Lung (tissue), 12 donors: ENCODE measurements around the gene LAMA1. TPM values are rescaled to one million over a fixed set of nuclear protein-coding genes. Genes with fewer than 3 reads are reported as not detected.

ENCODE experiments used
- ATAC-seq: fragments of 200-7000 bp; cut with Tn5 transposase; one replicate; pipeline ENCODE4 v1.9.1; 2020; ENCODE audit warnings: moderate number of reproducible peaks; ENCODE audit not compliant: insufficient read depth, low FRiP score
- DNase-seq, 3 donors: peaks; one replicate each; pipeline ENCODE4 v3.0.0-alpha.2; 2013 to 2017
- H3K27ac ChIP-seq, 2 donors: one replicate each; pipeline ENCODE4 v1.5.1; 2013; ENCODE audit warnings: mild to moderate bottlenecking in 2 of 2, moderate library complexity in 2 of 2, control low read depth in 1 of 2, inconsistent platforms in 1 of 2, low read depth in 1 of 2, low read length in 1 of 2
- H3K27me3 ChIP-seq, 3 donors: one replicate each; pipeline ENCODE4 v1.5.1; 2013; ENCODE audit warnings: low read length in 2 of 3; ENCODE audit not compliant: control insufficient read depth in 3 of 3, insufficient read depth in 3 of 3
- H3K36me3 ChIP-seq, 4 donors: one replicate each; pipeline ENCODE4 v1.5.1; 2013; ENCODE audit warnings: low read length in 4 of 4, mild to moderate bottlenecking in 1 of 4, moderate library complexity in 1 of 4; ENCODE audit not compliant: control insufficient read depth in 4 of 4, insufficient read depth in 4 of 4
- H3K4me1 ChIP-seq, 5 donors: one replicate each; pipeline ENCODE4 v1.5.1; 2013; ENCODE audit warnings: low read length in 5 of 5, mild to moderate bottlenecking in 2 of 5, moderate library complexity in 1 of 5; ENCODE audit not compliant: control insufficient read depth in 5 of 5, insufficient read depth in 5 of 5
- H3K4me3 ChIP-seq: one replicate; pipeline ENCODE4 v1.5.1; 2013; ENCODE audit warnings: mild to moderate bottlenecking, control low read depth, moderate library complexity
- H3K9ac ChIP-seq, 2 donors: one replicate each; pipeline ENCODE4 v1.5.1; 2013; ENCODE audit warnings: low read length in 2 of 2, control low read depth in 1 of 2; ENCODE audit not compliant: insufficient read depth in 1 of 2
- H3K9me3 ChIP-seq, 4 donors: one replicate each; pipeline ENCODE4 v1.5.1; 2013; ENCODE audit warnings: low read length in 3 of 4, mild to moderate bottlenecking in 1 of 4, moderate library complexity in 1 of 4; ENCODE audit not compliant: control insufficient read depth in 4 of 4, insufficient read depth in 3 of 4
- CTCF ChIP-seq: IDR thresholded peaks from 2 replicates; pipeline ENCODE4 v1.5.1; 2012; ENCODE audit warnings: mild to moderate bottlenecking; ENCODE audit errors: control extremely low read depth, extremely low read depth
- WGBS, 2 donors: extraction: QIAGEN DNeasy Blood & Tissue Kit; methylation state at CpG; one replicate each; pipeline ENCODE4 v1.1.7; 2013; 5-methylcytosine and 5-hydroxymethylcytosine counted together
- polyA plus RNA-seq, 2 donors: library from polyadenylated mRNA; stranded (reverse); fragments of 200-250 nt; gene quantifications; one replicate each; pipeline ENCODE4 v1.2.1, GENCODE V29; 2013
- total RNA-seq, 2 donors: library from RNA; depleted of rRNA in 1 of 2; stranded (reverse); fragments of >200 nt in 1 of 2; gene quantifications; one replicate each; pipeline ENCODE4 v1.2.1, GENCODE V29; 2014 to 2021
- donor health status: control.
- donor health status: control.
- donor health status: Bipolar disorder and iron deficiency.
- donor health status: healthy.
- donor health status: DM: yes; HTN: yes; CAD: no.

Gene LAMA1
- total and polyA plus RNA-seq, 4 donors, result 0.66 to 2.8 (median 1.7) TPM

- WGBS, 2 donors, result 90 to 93% methylated on average over 5 of the region's 5 CpGs
- H3K9ac ChIP-seq, result no peak overlapping the region
- no peak for TF ChIP-seq CTCF
- H3K36me3 ChIP-seq, result no peaks in the 10 kb centered on the region
- no peak overlapping the region for H3K4me3 ChIP-seq
- H3K9me3 ChIP-seq, result peaks cover 0 to 2% (median 0%) of the 10 kb centered on the region in 4 donors
- no peak for ATAC-seq
- DNase-seq, result no peak
- no peaks in the 10 kb centered on the region for H3K27me3 ChIP-seq
- H3K27ac ChIP-seq, result no peak overlapping the region
- no peaks in the 10 kb centered on the region for H3K4me1 ChIP-seq
Measured at GRCh38 chr18:7017013-7017412, 100.6 kb downstream of the LAMA1 start.

GRCh38 chr18:7011142-7011541 lies 106.5 kb downstream of the LAMA1 start:
- Histone ChIP-seq H3K4me3 (no peak overlapping the region), H3K36me3 (no peaks in the 10 kb centered on the region), H3K27me3 (no peaks in the 10 kb centered on the region), H3K9me3 (no peaks in the 10 kb centered on the region), H3K4me1 (peaks cover 0 to 7% (median 0%) of the 10 kb centered on the region in 5 donors), H3K27ac (no peak overlapping the region), H3K9ac (peak overlapping the region in 1 of 2 donors; percentile 62)
- TF ChIP-seq CTCF, result no peak
- 49 to 53% methylated on average over 19 of the region's 19 CpGs for WGBS, 2 donors
- DNase-seq (peak in 2 of 3 donors; percentile 44 to 46), ATAC-seq (no peak)

- H3K36me3 ChIP-seq, result no peaks in the 10 kb centered on the region
- 94 to 97% methylated on average over 6 of the region's 6 CpGs for WGBS, 2 donors
Measured at GRCh38 chr18:7004009-7004408, 113.6 kb downstream of the LAMA1 start.

More at GRCh38 chr18:7004009-7004408, 113.6 kb downstream of the LAMA1 start:
- no peak for TF ChIP-seq CTCF
- H3K27ac ChIP-seq, result no peak overlapping the region
- DNase-seq (no peak), ATAC-seq (no peak)
- H3K27me3 ChIP-seq, result no peaks in the 10 kb centered on the region
- no peaks in the 10 kb centered on the region for H3K9me3 ChIP-seq
- H3K4me1 ChIP-seq, result no peaks in the 10 kb centered on the region
- H3K4me3 ChIP-seq, result no peak overlapping the region
- H3K9ac ChIP-seq, result no peak overlapping the region
